K562 (cell line): ENCODE measurements around the gene ATP9A. TPM values are rescaled to one million over a fixed set of nuclear protein-coding genes. Genes with fewer than 3 reads are reported as not detected.

Experiments used
- ATAC-seq: fragments of 200-7000 bp; cut with Tn5 transposase; 3 replicates; pipeline ENCODE4 v1.9.1; 2020; ENCODE audit warnings: moderate library complexity
- BruUV-seq: library from RNA; stranded (reverse); fragments of 400-500 nt; replicated peaks from 2 replicates; lab custom pipeline; 2021; lab: Mats Ljungman, UMichigan
- CTCF ChIA-PET: fragments of 300-600 bp; formaldehyde crosslinking; extraction: SDS; loops from one replicate; lab custom pipeline; 2021; ENCODE audit warnings: low intra/inter-chr PET ratio; lab: Yijun Ruan, JAX
- POLR2A ChIA-PET: fragments of 300-600, 350-650 bp; sonication (Branson Sonifier 250); formaldehyde crosslinking; extraction: SDS; loops from one replicate; lab custom pipeline; 2021; ENCODE audit warnings: antibody characterized with exemption, inconsistent platforms; lab: Yijun Ruan, JAX
- DNase-seq, 4 experiments: peaks; one replicate each; pipeline versions ENCODE4 v3.0.0 to v3.0.0-alpha.2; 2011 to 2018; ENCODE audit warnings: low spot score in 3 of 4, mixed read lengths in 3 of 4; ENCODE audit errors: extremely low read depth in 1 of 4
- FAIRE-seq: peaks from 2 replicates; lab custom pipeline; 2011; peaks lifted over from hg19 to GRCh38; lab: Jason Lieb, UNC
- H2AFZ ChIP-seq: 2 replicates; pipeline ENCODE4 v1.6.0; 2011; ENCODE audit warnings: low read depth, low read length, control low read depth, inconsistent platforms
- H3K27ac ChIP-seq: fragments of 200-600 bp; 3 replicates; pipeline ENCODE4 v1.8.0; 2011; ENCODE audit warnings: low read depth, mild to moderate bottlenecking, control low read depth, inconsistent platforms, low read length, moderate library complexity, mixed read lengths; ENCODE audit errors: extremely low read depth
- H3K27me3 ChIP-seq, 2 experiments: fragments of 300-600 bp in 1 of 2; 2 replicates in 1 of 2; 3 replicates in 1 of 2; pipeline versions ENCODE4 v1.6.0 to v1.8.0; 2011; ENCODE audit warnings: inconsistent platforms in 2 of 2, low read length in 2 of 2, mild to moderate bottlenecking in 1 of 2, mixed read lengths in 1 of 2, moderate library complexity in 1 of 2; ENCODE audit not compliant: control insufficient read depth in 2 of 2, insufficient read depth in 2 of 2
- H3K36me3 ChIP-seq: fragments of 300-600 bp; 3 replicates; pipeline ENCODE4 v1.8.0; 2011; ENCODE audit warnings: mild to moderate bottlenecking, low read length, inconsistent platforms; ENCODE audit not compliant: control insufficient read depth, insufficient read depth
- H3K4me1 ChIP-seq, 2 experiments: fragments of 200-600 bp in 1 of 2; replicated peaks in 1 of 2; 2 replicates in 1 of 2; 3 replicates in 1 of 2; pipeline versions ENCODE4 v1.5.1 to v1.8.0; 2011; ENCODE audit warnings: inconsistent platforms in 2 of 2, low read length in 2 of 2, mild to moderate bottlenecking in 1 of 2, mixed read lengths in 1 of 2, moderate library complexity in 1 of 2; ENCODE audit not compliant: control insufficient read depth in 2 of 2, insufficient read depth in 2 of 2
- H3K4me2 ChIP-seq: 2 replicates; pipeline ENCODE4 v1.6.1; 2011; ENCODE audit warnings: low read length, control low read depth, inconsistent platforms, mixed read lengths; ENCODE audit not compliant: insufficient read depth
- H3K4me3 ChIP-seq: fragments of 200-600 bp; sonication (generic), shearing (Covaris generic); 2 replicates; pipeline ENCODE4 v1.5.1; 2016; ENCODE audit warnings: control low read depth, inconsistent platforms
- H3K79me2 ChIP-seq: fragments of 200-600 bp; 3 replicates; pipeline ENCODE4 v1.8.0; 2011; ENCODE audit warnings: low read length, inconsistent platforms; ENCODE audit not compliant: control insufficient read depth, insufficient read depth
- H3K9ac ChIP-seq, 2 experiments: 2 replicates each; pipeline versions ENCODE4 v1.6.0 to v1.6.1; 2011; ENCODE audit warnings: low read depth in 2 of 2, low read length in 2 of 2, control low read depth in 1 of 2, inconsistent platforms in 1 of 2, mild to moderate bottlenecking in 1 of 2, mixed read lengths in 1 of 2; ENCODE audit not compliant: insufficient read depth in 1 of 2
- H3K9me1 ChIP-seq: one replicate; pipeline ENCODE4 v1.6.0; 2011; ENCODE audit warnings: inconsistent platforms, mild to moderate bottlenecking, low read length, moderate library complexity; ENCODE audit not compliant: control insufficient read depth, insufficient read depth
- H3K9me3 ChIP-seq: replicated peaks from 2 replicates; pipeline ENCODE4 v1.5.1; 2011; ENCODE audit warnings: low read depth, low read length, inconsistent platforms; ENCODE audit not compliant: control insufficient read depth, insufficient read depth
- H4K20me1 ChIP-seq: replicated peaks from 2 replicates; pipeline ENCODE4 v1.6.1; 2011; ENCODE audit warnings: low read length, inconsistent platforms, mixed read lengths; ENCODE audit not compliant: control insufficient read depth, insufficient read depth
- CC2D1A ChIP-seq: fragments of 450-650 bp; IDR thresholded peaks from 2 replicates; pipeline ENCODE4 v1.6.1; 2017; ENCODE audit warnings: mild to moderate bottlenecking
- HINFP ChIP-seq: fragments of 450-650 bp; conservative IDR thresholded peaks from 2 replicates; pipeline ENCODE4 v1.6.1; 2016; ENCODE audit warnings: missing genetic modification characterization, low read depth, mild to moderate bottlenecking, control low read depth, missing compliant biosample characterization
- RBM25 ChIP-seq: fragments of 200-400 bp; formaldehyde crosslinking; IDR thresholded peaks from 2 replicates; pipeline ENCODE4 v1.6.1; 2018; ENCODE audit warnings: low read length, low read depth, moderate library complexity; ENCODE audit not compliant: severe bottlenecking
- ZNF134 ChIP-seq: fragments of 250-450 bp; sonication (Bioruptor Pico); conservative IDR thresholded peaks from 2 replicates; pipeline ENCODE4 v1.4.0; 2020
- WGBS: fragments of 100-300 bp; shearing (Covaris generic); methylation state at CpG from one replicate; pipeline ENCODE4 v1.1.6; 2016; ENCODE audit warnings: low coverage, mixed read lengths; ENCODE audit not compliant: insufficient coverage; ENCODE audit errors: missing lambda C conversion rate; 5-methylcytosine and 5-hydroxymethylcytosine counted together
- in situ Hi-C: fragments of 300-500 bp; cut with MboI; formaldehyde crosslinking; loops from 4 replicates; pipeline ENCODE4 v1.15.0; 2018; ENCODE audit warnings: inconsistent platforms, mixed read lengths
- intact Hi-C: fragments of 100-400 bp; cut with micrococcal nuclease; formaldehyde crosslinking; loops from 2 replicates; pipeline ENCODE4 v1.14.2; 2022
- polyA plus RNA-seq, 8 experiments: library from polyadenylated mRNA; depleted of rRNA in 4 of 8; stranded (reverse) in 5 of 8; unstranded in 3 of 8; fragments of >200 nt; fragmentation: Nextera tagmentation in 2 of 8; fragmentation: Illumina TruSeq in 1 of 8; extraction: Ambion mirVana in 2 of 8; extraction: Trizol in 1 of 8; gene quantifications; 2 replicates each; pipeline versions ENCODE4 v1.2.1 to v1.2.3, GENCODE V29; 2011 to 2014; ENCODE audit warnings: inconsistent platforms in 1 of 8, missing spikeins in 1 of 8
- total RNA-seq, 7 experiments: library from RNA; depleted of rRNA in 6 of 7; stranded (reverse); fragments of >200 nt in 6 of 7; fragmentation: Illumina TruSeq in 2 of 7; extraction: Trizol in 2 of 7; gene quantifications; 2 replicates each; pipeline versions ENCODE4 v1.2.1 to v1.2.3, GENCODE V29; 2011 to 2021; ENCODE audit warnings: low replicate concordance in 1 of 7

Gene ATP9A
- total and polyA plus RNA-seq, 9 of the 15 experiments (the other 6 are each of a cell fraction or from before 2014, with no cell fraction given) = 0.18 to 0.62 (median 0.29) TPM

DNA sequence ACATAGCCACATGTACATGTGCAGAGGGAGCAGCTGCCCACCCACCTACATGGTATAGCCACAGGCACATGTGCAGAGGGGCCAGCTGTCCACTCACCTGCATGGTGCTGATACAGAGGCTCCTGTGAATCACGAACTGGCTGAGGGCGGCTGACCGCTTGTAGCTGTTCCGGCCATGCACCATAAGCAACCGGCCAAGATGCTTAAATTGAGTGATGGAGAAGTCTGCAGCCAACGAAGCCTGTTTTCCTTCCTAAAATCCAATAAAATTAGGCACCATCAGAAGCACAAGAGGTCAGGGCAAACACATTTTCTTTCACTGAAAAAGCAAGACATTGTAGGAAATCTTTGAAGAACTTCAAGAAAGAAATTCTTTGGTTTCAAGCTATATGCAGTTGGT is 154.6 kb downstream of the ATP9A start (continued):
- no peak for TF ChIP-seq HINFP (tag)
- no peak for TF ChIP-seq ZNF134 (CRISPR knock-in tag)
- TF ChIP-seq, all 486 proteins: peak for 0

GRCh38 chr20:51612896-51613295 is 155.3 kb downstream of the ATP9A start:
- H3K9me3 ChIP-seq = no peaks in the 10 kb centered on the region
- H3K9ac ChIP-seq = no peak overlapping the region
- 14% methylated on average over 5 of the region's 5 CpGs for WGBS
- H3K36me3 ChIP-seq = no peaks in the 10 kb centered on the region
- no peak overlapping the region for H3K4me2 ChIP-seq
- H2AFZ ChIP-seq = no peak overlapping the region
- no TSS peak for BruUV-seq
- TF ChIP-seq RBM25 (peak; percentile 83), CC2D1A (no peak)
- TF ChIP-seq, all 486 proteins: peak for 1
- no peaks in the 10 kb centered on the region for H3K79me2 ChIP-seq
- H3K27ac ChIP-seq = no peak overlapping the region
- ATAC-seq (no peak), DNase-seq (no peak), FAIRE-seq (no peak)
- no peaks in the 10 kb centered on the region for H3K9me1 ChIP-seq
- peaks cover 38 to 42% of the 10 kb centered on the region in 2 experiments for H3K27me3 ChIP-seq
- H3K4me3 ChIP-seq = no peak overlapping the region
- CTCF ChIA-PET = no interaction called here
- POLR2A ChIA-PET = no interaction called here
- peaks cover 5 to 12% of the 10 kb centered on the region in 2 experiments; a peak in 3 of 5 replicates for H3K4me1 ChIP-seq
- in situ Hi-C loops (no loop called here), intact Hi-C loops (no loop called here)
- no peaks in the 10 kb centered on the region for H4K20me1 ChIP-seq
